ENCODE measurements around the gene PLSCR2.

DNA sequence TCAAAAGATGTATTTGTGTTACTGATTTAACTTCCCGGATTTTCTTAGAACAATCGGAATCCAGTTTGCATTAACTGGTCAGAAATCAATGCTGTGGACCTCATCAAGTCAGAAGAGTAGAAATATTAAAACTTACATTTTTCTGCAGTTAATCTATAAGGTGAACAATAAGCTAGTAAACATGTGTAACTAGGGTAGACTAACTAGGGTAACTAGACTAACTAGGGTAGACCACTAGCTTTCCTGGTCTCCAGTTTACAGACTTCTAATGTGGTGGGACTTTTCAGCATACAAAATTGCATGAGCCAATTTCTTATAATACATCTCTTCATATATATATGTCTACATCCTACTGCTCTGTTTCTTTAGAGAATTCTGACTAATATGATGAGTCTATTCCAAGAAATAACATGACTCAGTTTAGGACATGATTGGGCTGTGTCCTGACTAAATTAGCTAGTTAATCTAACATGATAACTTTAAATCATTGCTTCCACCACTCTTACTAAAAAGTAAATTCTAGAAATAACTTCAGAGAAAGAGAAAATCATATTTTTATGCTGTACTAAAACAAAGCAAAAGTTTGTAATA is 5.3 kb downstream of the PLSCR2 start:
- TF ChIP-seq YY1 (IDR thresholded peaks at IDR 0.05; ENCODE audit: insufficient read depth, insufficient read length), result no peak
- TF ChIP-seq SUZ12 (IDR thresholded peaks at IDR 0.05; ENCODE audit: extremely low read depth, insufficient read depth, insufficient read length), result no peak

Data from NT2/D1 (cell line).